Heart right ventricle (tissue), 16 donors: ENCODE measurements around the gene YKT6. TPM values are rescaled to one million over a fixed set of nuclear protein-coding genes. Genes with fewer than 3 reads are reported as not detected.

Experiments
- ATAC-seq, 8 donors: fragments of 200-7000 bp; cut with Tn5 transposase; one replicate each; pipeline ENCODE4 v1.9.1; 2020; ENCODE audit warnings: mild to moderate bottlenecking in 8 of 8, moderate library complexity in 8 of 8, moderate number of reproducible peaks in 1 of 8
- DNase-seq, 2 donors: peaks; one replicate each; pipeline ENCODE4 v3.0.0-alpha.2; 2020
- H3K27ac ChIP-seq, 10 donors: fragments of 200-600 bp; sonication (generic) in 2 of 10; one replicate each; pipeline versions ENCODE4 v1.5.0 to v1.8.0; 2020 to 2022; ENCODE audit warnings: mild to moderate bottlenecking in 3 of 10
- H3K27me3 ChIP-seq, 7 donors: fragments of 200-600 bp; one replicate each; pipeline ENCODE4 v1.8.0; 2021 to 2022; ENCODE audit warnings: mild to moderate bottlenecking in 2 of 7
- H3K36me3 ChIP-seq, 9 donors: fragments of 200-600 bp; sonication (generic) in 1 of 9; one replicate each; pipeline versions ENCODE4 v1.5.0 to v1.8.0; 2020 to 2022; ENCODE audit warnings: mild to moderate bottlenecking in 2 of 9
- H3K4me1 ChIP-seq, 9 donors: fragments of 200-600 bp; sonication (generic) in 1 of 9; one replicate each; pipeline versions ENCODE4 v1.5.0 to v1.8.0; 2020 to 2022; ENCODE audit warnings: mild to moderate bottlenecking in 4 of 9
- H3K4me3 ChIP-seq, 10 donors: fragments of 200-600 bp; sonication (generic) in 2 of 10; one replicate each; pipeline versions ENCODE4 v1.5.0 to v1.8.0; 2020 to 2022; ENCODE audit warnings: mild to moderate bottlenecking in 7 of 10, moderate library complexity in 2 of 10
- H3K9me3 ChIP-seq, 11 donors: fragments of 200-600 bp in 10 of 11; sonication (generic) in 2 of 11; one replicate each; pipeline versions ENCODE4 v1.5.0 to v1.8.0; 2013 to 2022; ENCODE audit warnings: mild to moderate bottlenecking in 2 of 11, control low read depth in 1 of 11, moderate library complexity in 1 of 11
- CTCF ChIP-seq, 9 donors: fragments of 200-600 bp; sonication (generic) in 2 of 9; IDR thresholded peaks; one replicate each; pipeline versions ENCODE4 v1.5.0 to v1.8.0; 2021 to 2022; ENCODE audit warnings: antibody characterized with exemption in 9 of 9, mild to moderate bottlenecking in 5 of 9, moderate library complexity in 1 of 9
- WGBS, 2 donors: extraction: QIAGEN DNeasy Blood & Tissue Kit; methylation state at CpG; one replicate each; pipeline ENCODE4 v1.1.7; 2013; ENCODE audit warnings: inconsistent platforms in 1 of 2; 5-methylcytosine and 5-hydroxymethylcytosine counted together
- intact Hi-C, 10 donors: fragments of 100-400 bp; cut with DNase I; formaldehyde crosslinking; loops; one replicate each; pipeline versions ENCODE4 v1.11.1 to v1.14.2; 2022
- polyA plus RNA-seq, 2 donors: library from polyadenylated mRNA; stranded (reverse); fragments of 200-250 nt; gene quantifications; one replicate each; pipeline ENCODE4 v1.2.3, GENCODE V29; 2013
- total RNA-seq, 10 donors: library from RNA; stranded (reverse); fragmentation: NEBNext Ultra II Directional in 3 of 10; extraction: Animal tissue kit (Norgen Biotek cat#: 25700) in 3 of 10; gene quantifications; one replicate each; pipeline versions ENCODE4 v1.2.1 to v1.2.4, GENCODE V29; 2021 to 2023
- donor health status: Arrhythmogenic right ventricular cardiomyopathy.
- donor health status: ischemic (EF 13 %, LVEDD 7.1; RV severe dilation, severe dysfunction).
- donor health status: healthy with polysubstance abuse.
- donor health status: DM: no; HTN: yes; CAD: no.
- donor health status: DM: no; HTN: no; CAD: no.
- donor health status: ischemic (EF 25% LVEDD 6.9; RV normal size, moderate dysfunction).
- donor health status: ischemic (EF 25% LVEDD 5.7; RV mildly dilated, moderate dysfunction).
- donor health status: healthy.
- donor health status: DM: yes; HTN: yes; CAD: no.
- donor health status: Ischemic cardiomyopathy.
- donor health status: ischemic (EF 35%, LVEDD 5.7; RV mildly dilated, moderate dysfunction).
- donor health status: nonischemic (EF 11% LVEDD 7.7; RV severe dilation, severe dysfunction).
- donor health status: DM: yes; HTN: yes; CAD: no.
- donor health status: PGD.
- donor health status: ischemic (EF 29% LVEDD 5.4; RV normal size, mild dysfunction).
- donor health status: nonischemic (EF 23%, LVEDD 6.1; RV moderate dilation, normal function).

The YKT6 gene
- total and polyA plus RNA-seq, 12 donors, result 27.7 to 79.6 (median 47.7) TPM

- Histone ChIP-seq H3K4me1 (peaks cover 36 to 79% (median 68%) of the 10 kb centered on the region in 9 donors), H3K27me3 (no peaks in the 10 kb centered on the region), H3K9me3 (no peaks in the 10 kb centered on the region), H3K4me3 (no peak overlapping the region), H3K36me3 (no peaks in the 10 kb centered on the region), H3K27ac (peak overlapping the region; percentile 71 to 98 (median 90))
- TF ChIP-seq CTCF (IDR thresholded peaks at IDR 0.05), result peak in 6 of 9 donors; percentile 6 to 47 (median 25)
- WGBS, 2 donors, result 11 to 13% methylated on average over 18 of the region's 18 CpGs
- ATAC-seq, result peak; percentile 87 to 93 (median 91)
- peak; percentile 75 to 83 for DNase-seq
- intact Hi-C loops, result loop anchor here in 3 of 10 donors (5.0 kb wide), 2 partner anchors 34 to 64 kb away; no protein-coding TSS in a partner anchor
Measured at GRCh38 chr7:44257618-44258422, 57.0 kb downstream of the YKT6 start.

GRCh38 chr7:44258423-44258760 lies 57.6 kb downstream of the YKT6 start:
- H3K27me3 ChIP-seq, result no peaks in the 10 kb centered on the region
- WGBS, 2 donors, result 49 to 54% methylated on average over 4 of the region's 4 CpGs
- no peak for DNase-seq
- H3K27ac ChIP-seq, result peak overlapping the region; percentile 55 to 98 (median 88)
- H3K4me3 ChIP-seq, result no peak overlapping the region
- intact Hi-C loops, result loop anchor here in 3 of 10 donors (5.0 kb wide), 2 partner anchors 34 to 64 kb away; no protein-coding TSS in a partner anchor
- H3K36me3 ChIP-seq, result no peaks in the 10 kb centered on the region
- TF ChIP-seq CTCF (IDR thresholded peaks at IDR 0.05), result no peak
- no peaks in the 10 kb centered on the region for H3K9me3 ChIP-seq
- peak in 1 of 8 donors; percentile 1 for ATAC-seq
- H3K4me1 ChIP-seq, result peaks cover 36 to 85% (median 74%) of the 10 kb centered on the region in 9 donors

GRCh38 chr7:44258865-44259546 lies 58.2 kb downstream of the YKT6 start:
- Histone ChIP-seq H3K9me3 (no peaks in the 10 kb centered on the region), H3K27me3 (no peaks in the 10 kb centered on the region), H3K27ac (peak overlapping the region; percentile 55 to 98 (median 88)), H3K4me3 (no peak overlapping the region), H3K36me3 (no peaks in the 10 kb centered on the region), H3K4me1 (peaks cover 36 to 91% (median 80%) of the 10 kb centered on the region in 9 donors)
- intact Hi-C loops, result loop anchor here in 3 of 10 donors (5.0 kb wide), 2 partner anchors 33 to 63 kb away; no protein-coding TSS in a partner anchor
- ATAC-seq (peak in 6 of 8 donors; percentile 12 to 33 (median 16)), DNase-seq (no peak)
- no peak for TF ChIP-seq CTCF (IDR thresholded peaks at IDR 0.05)
- 64 to 73% methylated on average over 14 of the region's 14 CpGs for WGBS, 2 donors
